Choroid plexus epithelial cell (primary cell): Measurements from ENCODE around the gene BANF1.
"Not testable (repeated sequence)": the region's sequence is repeated elsewhere in the genome, so short reads cannot be mapped to it uniquely, and the experiment has no call there.

ENCODE experiments used
- DNase-seq: peaks from one replicate; pipeline ENCODE4 v3.0.0-alpha.2; 2010; ENCODE audit warnings: low read depth
- H3K4me3 ChIP-seq: 2 replicates; pipeline ENCODE4 v1.5.1; 2011; ENCODE audit warnings: low read depth, mild to moderate bottlenecking, control low read depth, low read length, moderate library complexity
- CTCF ChIP-seq: conservative IDR thresholded peaks from 2 replicates; pipeline ENCODE4 v1.5.1; 2011; ENCODE audit warnings: low read depth, mild to moderate bottlenecking, control low read depth, inconsistent platforms, low read length, moderate library complexity

Gene BANF1

GRCh38 chr11:66006134-66006890, 4.0 kb downstream of the BANF1 start:
- no peak overlapping the region for H3K4me3 ChIP-seq
- DNase-seq = no peak
- no peak for TF ChIP-seq CTCF

- DNase-seq = no peak
- TF ChIP-seq CTCF = no peak
- H3K4me3 ChIP-seq = no peak overlapping the region
Observed at GRCh38 chr11:66006891-66007176, 4.5 kb downstream of the BANF1 start.

GRCh38 chr11:66007201-66007634, 4.9 kb downstream of the BANF1 start:
- no peak overlapping the region for H3K4me3 ChIP-seq
- no peak for TF ChIP-seq CTCF

GRCh38 chr11:66008095-66008467, 5.8 kb downstream of the BANF1 start:
- no peak for DNase-seq
- H3K4me3 ChIP-seq = no peak overlapping the region
- no peak for TF ChIP-seq CTCF

More at GRCh38 chr11:66007201-66007634, 4.9 kb downstream of the BANF1 start:
- no peak for DNase-seq

GRCh38 chr11:66008468-66009101, 6.3 kb downstream of the BANF1 start:
- no peak overlapping the region for H3K4me3 ChIP-seq
- no peak for TF ChIP-seq CTCF
- DNase-seq = no peak

- not testable (repeated sequence) for H3K4me3 ChIP-seq, DNase-seq
Observed at GRCh38 chr11:66010036-66010435, 7.7 kb downstream of the BANF1 start.

GRCh38 chr11:66011239-66011784, 9.0 kb downstream of the BANF1 start:
- no peak overlapping the region for H3K4me3 ChIP-seq
- DNase-seq = peak; percentile 36
- no peak for TF ChIP-seq CTCF
